Mesenchymal stem cell (in vitro differentiated cells and primary cell): Measurements from ENCODE around the gene NFE2L2.
"Not testable (repeated sequence)": the region's sequence is repeated elsewhere in the genome, so short reads cannot be mapped to it uniquely, and the experiment has no call there.

Source experiments
- DNase-seq: peaks from one replicate; pipeline ENCODE4 v3.0.0-alpha.2; 2013
- H2AFZ ChIP-seq: one replicate; pipeline ENCODE4 v1.6.1; 2013; ENCODE audit warnings: low read depth, mild to moderate bottlenecking, control low read depth, inconsistent platforms, low read length, moderate library complexity
- H2AK5ac ChIP-seq: 2 replicates; pipeline ENCODE4 v1.6.1; 2013; ENCODE audit warnings: low read length, moderate library complexity, mild to moderate bottlenecking, inconsistent platforms; ENCODE audit not compliant: severe bottlenecking
- H2BK120ac ChIP-seq: one replicate; pipeline ENCODE4 v1.6.1; 2013; ENCODE audit warnings: low read depth, mild to moderate bottlenecking, inconsistent platforms, low read length, moderate library complexity
- H2BK12ac ChIP-seq, 2 experiments: one replicate each; pipeline ENCODE4 v1.6.1; 2013; ENCODE audit warnings: inconsistent platforms in 2 of 2, low read length in 2 of 2, mild to moderate bottlenecking in 2 of 2, moderate library complexity in 2 of 2, control low read depth in 1 of 2
- H2BK15ac ChIP-seq: one replicate; pipeline ENCODE4 v1.6.1; 2013; ENCODE audit warnings: mild to moderate bottlenecking, low read depth, inconsistent platforms; ENCODE audit not compliant: poor library complexity, severe bottlenecking
- H2BK5ac ChIP-seq: 2 replicates; pipeline ENCODE4 v1.6.1; 2013; ENCODE audit warnings: low read depth, mild to moderate bottlenecking, low read length, control low read depth, inconsistent platforms; ENCODE audit not compliant: poor library complexity, severe bottlenecking
- H3K14ac ChIP-seq, 2 experiments: one replicate each; pipeline ENCODE4 v1.6.1; 2013; ENCODE audit warnings: inconsistent platforms in 2 of 2, low read length in 2 of 2, control low read depth in 1 of 2, mild to moderate bottlenecking in 1 of 2, moderate library complexity in 1 of 2
- H3K18ac ChIP-seq, 2 experiments: one replicate each; pipeline ENCODE4 v1.6.1; 2013; ENCODE audit warnings: inconsistent platforms in 2 of 2, low read length in 2 of 2, control low read depth in 1 of 2, low read depth in 1 of 2, mild to moderate bottlenecking in 1 of 2
- H3K23ac ChIP-seq, 2 experiments: one replicate each; pipeline ENCODE4 v1.6.1; 2013; ENCODE audit warnings: inconsistent platforms in 2 of 2, low read length in 2 of 2, mild to moderate bottlenecking in 2 of 2, moderate library complexity in 2 of 2, control low read depth in 1 of 2
- H3K27ac ChIP-seq: 2 replicates; pipeline ENCODE4 v1.5.1; 2013; ENCODE audit warnings: mild to moderate bottlenecking, moderate library complexity, low read length, control low read depth, inconsistent platforms; ENCODE audit not compliant: poor library complexity, severe bottlenecking
- H3K27me3 ChIP-seq, 2 experiments: 2 replicates each; pipeline versions ENCODE4 v1.6.1 to v1.7.0; 2013; ENCODE audit warnings: low read length in 2 of 2, mild to moderate bottlenecking in 2 of 2, moderate library complexity in 2 of 2, control low read depth in 1 of 2, inconsistent platforms in 1 of 2; ENCODE audit not compliant: control insufficient read depth in 1 of 2, insufficient read depth in 1 of 2
- H3K36me3 ChIP-seq, 2 experiments: 2 replicates each; pipeline versions ENCODE4 v1.6.1 to v1.7.0; 2013; ENCODE audit warnings: low read length in 2 of 2, control low read depth in 1 of 2, inconsistent platforms in 1 of 2, low read depth in 1 of 2, mild to moderate bottlenecking in 1 of 2; ENCODE audit not compliant: insufficient read depth in 2 of 2, control insufficient read depth in 1 of 2
- H3K4ac ChIP-seq, 2 experiments: one replicate each; pipeline ENCODE4 v1.6.1; 2013; ENCODE audit warnings: inconsistent platforms in 2 of 2, low read length in 2 of 2, mild to moderate bottlenecking in 2 of 2, moderate library complexity in 2 of 2, control low read depth in 1 of 2, low read depth in 1 of 2
- H3K4me1 ChIP-seq: 2 replicates; pipeline ENCODE4 v1.6.1; 2013; ENCODE audit warnings: low read depth, low read length, control low read depth; ENCODE audit not compliant: control insufficient read depth, insufficient read depth
- H3K4me2 ChIP-seq: 2 replicates; pipeline ENCODE4 v1.6.1; 2013; ENCODE audit warnings: low read length, mild to moderate bottlenecking, inconsistent platforms; ENCODE audit not compliant: poor library complexity, severe bottlenecking
- H3K4me3 ChIP-seq, 2 experiments: 2 replicates each; pipeline versions ENCODE4 v1.5.1 to v1.7.0; 2013; ENCODE audit warnings: low read length in 2 of 2, mild to moderate bottlenecking in 2 of 2, control low read depth in 1 of 2, low read depth in 1 of 2; ENCODE audit not compliant: insufficient read depth in 1 of 2
- H3K79me1 ChIP-seq: replicated peaks from 2 replicates; pipeline ENCODE4 v1.6.1; 2013; ENCODE audit warnings: mild to moderate bottlenecking, control low read depth, low read length, inconsistent platforms; ENCODE audit not compliant: poor library complexity, severe bottlenecking
- H3K9ac ChIP-seq: 2 replicates; pipeline ENCODE4 v1.7.0; 2013; ENCODE audit warnings: mild to moderate bottlenecking, low read length, moderate library complexity
- H3K9me3 ChIP-seq: 2 replicates; pipeline ENCODE4 v1.7.0; 2013; ENCODE audit warnings: mild to moderate bottlenecking, low read length; ENCODE audit not compliant: control insufficient read depth
- H4K8ac ChIP-seq: one replicate; pipeline ENCODE4 v1.6.1; 2013; ENCODE audit warnings: inconsistent platforms, mild to moderate bottlenecking, low read length, moderate library complexity
- H4K91ac ChIP-seq: one replicate; pipeline ENCODE4 v1.6.1; 2013; ENCODE audit warnings: mild to moderate bottlenecking, low read length, inconsistent platforms
- WGBS: methylation state at CpG from one replicate; pipeline ENCODE4 v1.1.7; 2013; ENCODE audit warnings: mixed read lengths; 5-methylcytosine and 5-hydroxymethylcytosine counted together

Gene NFE2L2

DNA sequence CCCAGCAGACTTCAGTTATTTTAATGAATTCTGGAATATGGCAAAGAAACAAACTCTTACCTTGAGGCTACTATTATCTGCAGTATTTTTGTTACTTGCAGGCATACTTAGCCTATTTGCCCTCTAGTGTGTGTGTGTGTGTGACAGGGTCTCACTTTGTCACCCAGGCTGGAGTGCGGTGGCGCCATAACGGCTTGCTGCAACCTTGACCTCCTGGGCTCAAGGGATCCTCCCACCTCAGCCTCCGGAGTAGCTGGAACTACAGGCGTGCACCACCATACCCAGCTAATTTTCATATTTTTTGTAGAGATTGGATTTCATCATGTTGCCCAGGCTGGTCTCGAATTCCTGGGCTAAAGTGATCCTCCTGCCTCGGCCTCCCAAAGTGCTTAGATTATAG lies 64.1 kb downstream of the NFE2L2 start:
- H4K91ac ChIP-seq, H3K18ac ChIP-seq, H2BK5ac ChIP-seq, H2BK15ac ChIP-seq, H2BK12ac ChIP-seq, H3K4me3 ChIP-seq, H2AK5ac ChIP-seq, H3K36me3 ChIP-seq, H3K9ac ChIP-seq, H4K8ac ChIP-seq, H3K14ac ChIP-seq, H3K23ac ChIP-seq, H3K27ac ChIP-seq, H3K4me1 ChIP-seq, H3K27me3 ChIP-seq, H2AFZ ChIP-seq, H3K79me1 ChIP-seq, H3K9me3 ChIP-seq, DNase-seq, H3K4ac ChIP-seq, H2BK120ac ChIP-seq, H3K4me2 ChIP-seq: not testable (repeated sequence)
- 97% methylated on average over 6 of the region's 7 CpGs for WGBS

DNA sequence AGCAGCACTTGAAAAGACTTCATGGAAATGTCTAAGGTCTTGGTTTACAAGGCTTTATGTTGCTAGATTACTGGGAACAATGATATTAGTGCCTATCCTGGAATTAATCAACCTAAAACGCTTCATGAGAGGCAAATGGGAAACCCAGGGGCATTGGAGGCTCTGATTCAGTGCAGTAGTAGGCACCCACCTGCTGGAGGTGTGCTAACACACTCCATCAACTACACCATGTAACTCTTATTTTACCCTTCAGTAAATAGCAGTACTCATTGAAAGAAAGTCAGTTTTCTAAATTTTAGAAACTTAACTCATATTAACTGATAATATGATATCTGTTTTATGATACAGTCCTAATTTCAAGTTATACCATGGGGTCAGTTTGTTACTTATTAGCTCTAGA lies 69.3 kb downstream of the NFE2L2 start:
- H3K36me3 ChIP-seq, result no peaks in the 10 kb centered on the region
- H2BK120ac ChIP-seq, result no peak overlapping the region
- H3K27ac ChIP-seq, result no peak overlapping the region
- H3K14ac ChIP-seq, result no peak overlapping the region
- no peak overlapping the region for H3K4me3 ChIP-seq
- 92% methylated on average over 1 of the region's 1 CpG for WGBS
- H2BK5ac ChIP-seq, result no peak overlapping the region
- no peaks in the 10 kb centered on the region for H3K9me3 ChIP-seq
- H2BK12ac ChIP-seq, result no peak overlapping the region
- H2AFZ ChIP-seq, result no peak overlapping the region
- DNase-seq, result no peak
- H3K79me1 ChIP-seq, result no peaks in the 10 kb centered on the region
- H3K23ac ChIP-seq, result no peak overlapping the region
- no peak overlapping the region for H2AK5ac ChIP-seq
- H3K4me1 ChIP-seq, result no peaks in the 10 kb centered on the region
- H4K91ac ChIP-seq, result no peak overlapping the region
- H3K27me3 ChIP-seq, result peaks cover 0 to 3% of the 10 kb centered on the region in 2 experiments
- no peak overlapping the region for H3K18ac ChIP-seq
- no peak overlapping the region for H3K9ac ChIP-seq
- H3K4ac ChIP-seq, result no peak overlapping the region
- no peak overlapping the region for H2BK15ac ChIP-seq
- no peak overlapping the region for H4K8ac ChIP-seq
- no peak overlapping the region for H3K4me2 ChIP-seq

DNA sequence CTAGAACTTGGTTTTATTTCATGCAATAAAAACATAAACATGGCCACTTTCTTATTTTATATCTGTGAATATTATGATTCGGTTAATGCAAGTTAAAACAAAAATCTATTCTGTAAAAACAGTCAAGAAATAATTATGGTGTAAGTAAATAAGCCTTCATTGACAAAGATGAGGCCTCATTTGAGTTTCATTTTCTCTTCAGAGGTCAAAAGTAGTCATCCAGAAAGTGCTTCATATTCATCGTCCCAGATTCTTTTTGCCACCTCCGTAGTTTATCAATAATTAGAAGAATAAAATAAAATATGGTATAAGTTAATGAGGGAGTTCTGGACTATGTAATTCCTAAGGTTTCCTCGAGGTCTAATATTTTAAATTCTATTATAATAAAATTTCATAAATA lies 71.3 kb downstream of the NFE2L2 start:
- WGBS, result 100% methylated on average over 1 of the region's 4 CpGs
- Histone ChIP-seq H3K4me1 (no peaks in the 10 kb centered on the region), H2AFZ (no peak overlapping the region), H3K9me3 (no peaks in the 10 kb centered on the region), H2BK12ac (no peak overlapping the region), H4K91ac (no peak overlapping the region), H3K14ac (no peak overlapping the region), H2BK120ac (no peak overlapping the region), H4K8ac (no peak overlapping the region), H3K79me1 (no peaks in the 10 kb centered on the region), H3K36me3 (no peaks in the 10 kb centered on the region), H2AK5ac (no peak overlapping the region), H3K4me3 (no peak overlapping the region), H3K9ac (no peak overlapping the region), H2BK5ac (no peak overlapping the region), H2BK15ac (no peak overlapping the region), H3K23ac (no peak overlapping the region), H3K27me3 (peaks cover 0 to 3% of the 10 kb centered on the region in 2 experiments), H3K4me2 (no peak overlapping the region), H3K18ac (no peak overlapping the region), H3K4ac (no peak overlapping the region), H3K27ac (no peak overlapping the region)
- DNase-seq, result no peak

DNA sequence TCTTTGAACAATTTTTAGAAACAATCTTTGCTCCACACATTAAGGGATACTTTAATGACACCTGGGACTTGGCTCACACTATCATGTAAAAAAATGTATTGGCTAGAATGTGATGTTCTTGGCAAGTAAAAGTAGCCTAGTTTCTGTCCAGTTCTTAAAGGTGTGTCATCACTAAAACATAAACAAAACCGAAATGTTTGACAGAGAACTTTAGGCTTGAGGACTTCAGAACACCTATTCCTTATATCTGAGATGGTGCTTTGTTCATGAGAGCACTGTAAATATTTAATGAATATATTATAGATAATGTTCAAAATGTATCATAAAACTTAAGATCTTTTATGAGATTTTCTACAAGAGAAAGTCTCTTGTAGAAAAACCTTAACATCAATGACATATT lies 71.7 kb downstream of the NFE2L2 start:
- H2AK5ac ChIP-seq, result no peak overlapping the region
- H2BK12ac ChIP-seq, result no peak overlapping the region
- H3K4me1 ChIP-seq, result peaks cover 1% of the 10 kb centered on the region
- no peak overlapping the region for H3K27ac ChIP-seq
- no peak overlapping the region for H3K18ac ChIP-seq
- DNase-seq, result no peak
- no peaks in the 10 kb centered on the region for H3K79me1 ChIP-seq
- H3K9ac ChIP-seq, result no peak overlapping the region
- H4K8ac ChIP-seq, result no peak overlapping the region
- H4K91ac ChIP-seq, result no peak overlapping the region
- H2BK5ac ChIP-seq, result no peak overlapping the region
- no CpG with 5 or more reads among the region's 1 CpG for WGBS
- no peak overlapping the region for H3K14ac ChIP-seq
- no peak overlapping the region for H2AFZ ChIP-seq
- H3K36me3 ChIP-seq, result no peaks in the 10 kb centered on the region
- no peaks in the 10 kb centered on the region for H3K9me3 ChIP-seq
- no peak overlapping the region for H3K4ac ChIP-seq
- H3K23ac ChIP-seq, result no peak overlapping the region
- peaks cover 0 to 3% of the 10 kb centered on the region in 2 experiments for H3K27me3 ChIP-seq
- H2BK120ac ChIP-seq, result no peak overlapping the region
- no peak overlapping the region for H2BK15ac ChIP-seq
- H3K4me3 ChIP-seq, result no peak overlapping the region
- H3K4me2 ChIP-seq, result no peak overlapping the region
